GM18505 (cell line): ENCODE results near the gene CLIP2.
"Not testable (repeated sequence)": the region's sequence is repeated elsewhere in the genome, so short reads cannot be mapped to it uniquely, and the experiment has no call there.

Source experiments
- ATAC-seq: cut with Tn5 transposase; IDR thresholded peaks from one replicate; pipeline ENCODE4 v1.9.1; 2021; ENCODE audit not compliant: unreplicated experiment
- POLR2A ChIP-seq: IDR thresholded peaks from 4 replicates; pipeline ENCODE4 v1.6.1; 2011; ENCODE audit warnings: borderline replicate concordance; ENCODE audit not compliant: insufficient read depth, insufficient read length; ENCODE audit errors: extremely low read depth

The CLIP2 gene

GRCh38 chr7:74320645-74321221 lies 31.5 kb downstream of the CLIP2 start:
- no peak for ATAC-seq
- no peak for TF ChIP-seq POLR2A

DNA sequence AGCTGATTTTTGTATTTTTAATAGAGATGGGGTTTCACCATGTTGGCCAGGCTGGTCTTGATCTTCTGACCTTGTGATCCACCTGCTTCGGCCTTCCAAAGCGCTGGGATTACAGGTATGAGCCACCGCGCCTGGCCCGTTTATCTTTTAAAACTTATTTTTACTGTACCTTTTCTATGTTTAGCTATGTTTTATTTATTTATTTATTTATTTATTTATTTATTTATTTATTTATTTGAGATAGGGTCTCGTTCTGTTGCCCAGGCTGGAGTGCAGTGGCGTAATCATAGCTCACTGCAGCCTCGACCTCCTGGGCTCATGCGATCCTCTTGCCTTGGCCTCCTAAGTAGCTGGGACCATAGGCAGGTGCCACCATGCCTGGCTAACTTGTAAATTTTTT lies 33.7 kb downstream of the CLIP2 start:
- not testable (repeated sequence) for ATAC-seq

DNA sequence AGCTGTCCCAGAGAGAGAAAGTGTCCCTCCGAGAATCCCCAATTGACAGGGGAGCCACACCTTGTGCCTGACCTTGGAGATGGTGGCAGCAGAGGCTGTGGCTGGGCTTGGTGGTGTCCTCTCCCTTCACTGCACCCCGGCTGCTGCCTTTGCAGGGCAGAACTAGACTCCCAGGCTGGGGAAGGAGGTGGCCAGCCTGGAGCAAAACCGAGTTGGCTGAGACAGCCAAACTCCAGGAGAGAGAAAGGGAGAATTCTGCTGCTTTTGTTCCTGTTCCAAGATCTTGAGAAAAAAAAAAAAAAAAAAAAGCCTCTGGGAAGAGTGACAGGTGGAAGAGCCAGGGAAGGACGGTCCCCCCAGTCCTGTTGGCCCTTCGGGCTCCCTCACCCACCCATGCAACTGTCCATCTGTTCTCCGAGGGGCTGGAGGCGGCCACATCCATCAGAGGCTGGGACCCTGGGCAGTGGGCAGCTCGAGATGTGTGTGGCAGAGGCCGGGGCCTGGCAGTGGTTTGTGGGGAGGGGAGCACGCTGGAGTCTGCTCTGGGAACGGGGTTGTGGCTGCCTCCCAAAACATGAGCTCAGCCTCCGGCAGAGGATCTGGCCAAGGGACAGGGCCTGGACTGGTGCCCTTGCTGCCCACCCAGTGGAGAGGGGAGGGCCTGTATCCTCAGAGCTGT lies 35.5 kb downstream of the CLIP2 start:
- no peak for ATAC-seq
- no peak for TF ChIP-seq POLR2A

- no peak for TF ChIP-seq POLR2A
- no peak for ATAC-seq
These were observed 36.0 kb downstream of the CLIP2 start for GRCh38 chr7:74325210-74325565.

GRCh38 chr7:74329225-74329624 lies 40.0 kb downstream of the CLIP2 start:
- no peak for TF ChIP-seq POLR2A
- ATAC-seq: no peak

GRCh38 chr7:74332373-74333176 lies 43.4 kb downstream of the CLIP2 start:
- TF ChIP-seq POLR2A: no peak
- no peak for ATAC-seq

DNA sequence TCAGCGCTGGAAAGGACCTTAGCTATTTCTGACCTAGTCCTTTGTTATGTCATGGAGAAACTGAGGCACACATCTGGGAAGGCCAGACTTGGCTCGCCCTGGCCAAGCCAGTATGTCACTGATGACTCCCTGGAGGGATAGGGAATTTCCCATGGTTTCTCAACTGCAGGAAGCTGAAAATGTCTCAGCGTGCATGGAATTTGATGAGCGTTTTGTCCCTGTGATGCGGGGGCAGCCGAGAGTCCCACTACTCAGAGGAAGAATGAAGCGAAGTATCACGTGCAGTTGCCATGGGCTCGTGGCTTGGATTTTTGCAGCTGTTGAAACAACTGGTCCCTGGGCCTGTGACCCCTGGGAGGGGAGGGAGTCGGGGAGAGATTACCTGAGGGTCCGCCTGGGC lies 44.8 kb downstream of the CLIP2 start:
- ATAC-seq: no peak
- no peak for TF ChIP-seq POLR2A

DNA sequence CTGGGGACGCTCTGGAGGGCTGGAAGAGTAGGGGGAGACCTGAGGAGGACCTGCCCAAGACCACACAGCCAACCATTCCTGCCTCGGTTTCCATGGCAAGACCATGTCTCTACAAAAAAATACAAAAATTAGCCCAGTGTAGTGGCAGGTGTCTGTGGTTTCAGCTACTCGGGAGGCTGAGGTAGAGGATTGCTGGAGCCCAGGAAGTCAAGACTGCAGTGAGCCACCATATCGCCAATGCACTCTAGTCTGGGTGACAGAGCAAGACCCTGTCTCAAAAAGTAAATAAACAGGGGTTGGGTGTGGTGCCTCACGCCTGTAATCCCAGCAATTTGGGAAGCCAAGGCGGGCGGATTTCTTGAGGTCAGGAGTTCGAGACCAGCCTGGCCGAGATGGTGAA lies 48.7 kb downstream of the CLIP2 start:
- TF ChIP-seq POLR2A: no peak
- no peak for ATAC-seq

DNA sequence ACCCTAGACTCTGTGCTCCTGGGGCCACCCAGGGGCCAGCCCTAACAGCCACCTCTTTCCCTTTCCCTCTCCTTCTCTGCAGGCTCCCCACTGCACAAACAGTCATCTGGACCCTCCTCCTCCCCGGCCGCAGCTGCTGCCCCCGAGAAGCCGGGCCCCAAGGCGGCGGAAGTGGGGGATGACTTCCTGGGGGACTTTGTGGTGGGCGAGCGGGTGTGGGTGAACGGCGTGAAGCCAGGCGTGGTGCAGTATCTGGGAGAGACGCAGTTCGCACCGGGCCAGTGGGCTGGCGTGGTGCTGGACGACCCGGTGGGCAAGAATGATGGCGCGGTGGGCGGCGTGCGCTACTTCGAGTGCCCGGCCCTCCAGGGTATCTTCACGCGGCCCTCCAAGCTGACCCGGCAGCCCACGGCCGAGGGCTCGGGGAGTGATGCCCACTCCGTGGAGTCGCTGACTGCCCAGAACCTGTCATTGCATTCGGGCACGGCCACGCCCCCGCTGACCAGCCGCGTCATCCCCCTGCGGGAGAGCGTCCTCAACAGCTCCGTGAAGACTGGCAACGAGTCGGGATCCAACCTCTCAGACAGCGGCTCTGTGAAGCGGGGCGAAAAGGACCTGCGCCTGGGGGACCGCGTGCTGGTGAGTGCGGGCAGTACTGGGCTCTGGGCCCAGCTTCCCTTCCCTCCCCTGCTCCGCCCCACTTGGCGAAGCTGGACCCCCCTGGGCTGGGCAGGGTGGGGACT lies 49.3 kb downstream of the CLIP2 start:
- no peak for ATAC-seq
- TF ChIP-seq POLR2A: no peak

- ATAC-seq: not testable (repeated sequence)
These were observed 50.4 kb downstream of the CLIP2 start for GRCh38 chr7:74339648-74340047.

GRCh38 chr7:74343281-74344131 lies 54.3 kb downstream of the CLIP2 start:
- ATAC-seq: no peak

GRCh38 chr7:74344132-74344496 lies 54.9 kb downstream of the CLIP2 start:
- TF ChIP-seq POLR2A: no peak
- no peak for ATAC-seq

More at GRCh38 chr7:74343281-74344131, 54.3 kb downstream of the CLIP2 start:
- TF ChIP-seq POLR2A: no peak

GRCh38 chr7:74344786-74345185 lies 55.6 kb downstream of the CLIP2 start:
- no peak for TF ChIP-seq POLR2A
- no peak for ATAC-seq
